Activated CD4-positive, alpha-beta T cell treated with anti-CD3 and anti-CD28 coated beads, Interleukin-2, amount 10 ng/mL, durations not matched to agents 7 days and 5 days (primary cell): ENCODE results near the gene RFX1. TPM values are rescaled to one million over a fixed set of nuclear protein-coding genes. Genes with fewer than 3 reads are reported as not detected.

Experiments used
- CTCF ChIA-PET: fragments of 350-600 bp; sonication (Branson Sonifier 250); formaldehyde crosslinking; loops from one replicate; lab custom pipeline; 2021; ENCODE audit warnings: antibody characterized with exemption; lab: Charles Lee
- POLR2A ChIA-PET: fragments of 350-600 bp; sonication (Branson Sonifier 250); formaldehyde crosslinking; loops from one replicate; lab custom pipeline; 2021; ENCODE audit warnings: antibody characterized with exemption; lab: Charles Lee
- DNase-seq: peaks from one replicate; pipeline ENCODE4 v3.0.0-alpha.2; 2020
- H3K27ac Mint-ChIP-seq: one replicate; pipeline ENCODE4 v1.8.0; 2021; ENCODE audit warnings: mild to moderate bottlenecking, moderate library complexity, mixed read lengths
- H3K27me3 Mint-ChIP-seq: one replicate; pipeline ENCODE4 v1.8.0; 2021; ENCODE audit warnings: mixed read lengths
- H3K36me3 Mint-ChIP-seq: one replicate; pipeline ENCODE4 v1.8.0; 2021; ENCODE audit warnings: low read depth, mixed read lengths
- H3K4me1 Mint-ChIP-seq: one replicate; pipeline ENCODE4 v1.8.0; 2021; ENCODE audit warnings: mixed read lengths
- H3K4me3 Mint-ChIP-seq: one replicate; pipeline ENCODE4 v1.8.0; 2021; ENCODE audit warnings: mild to moderate bottlenecking, moderate library complexity, mixed read lengths
- H3K9me3 Mint-ChIP-seq: one replicate; pipeline ENCODE4 v1.8.0; 2021; ENCODE audit warnings: mixed read lengths
- total RNA-seq, 2 experiments: library from RNA; stranded (reverse); gene quantifications; one replicate each; pipeline ENCODE4 v1.2.3, GENCODE V29; 2021

RFX1 gene
- total RNA-seq, 2 experiments from 2014 or later: 19.1 to 19.9 TPM

- peak within 1 kb of the TSS; percentile 96 for H3K27ac Mint-ChIP-seq
- peaks cover 16% of the 10 kb centered on the region for H3K36me3 Mint-ChIP-seq
- peaks cover 20% of the 10 kb centered on the region for H3K4me1 Mint-ChIP-seq
- no peaks in the 10 kb centered on the region for H3K9me3 Mint-ChIP-seq
- H3K4me3 Mint-ChIP-seq: peak within 1 kb of the TSS; percentile 98
- CTCF ChIA-PET: interaction anchor here (0.6 to 2.3 kb wide), 6 partner anchors 10 to 122 kb away, joined by 3 to 7 read pairs (median 4); partner anchors contain the start of gene IL27RA
- peak; percentile 100 for DNase-seq
- POLR2A ChIA-PET: no interaction called here
- H3K27me3 Mint-ChIP-seq: no peaks in the 10 kb centered on the region
Observed at GRCh38 chr19:13952154-13952930, 53.8 kb downstream of the RFX1 start, which contains the start of gene DCAF15. TSS of gene DCAF15 (plus strand) at chr19:13952509. CDS start at chr19:13952513, 4 bp downstream.

- H3K4me1 Mint-ChIP-seq: peaks cover 20% of the 10 kb centered on the region
- DNase-seq: no peak
- H3K9me3 Mint-ChIP-seq: no peaks in the 10 kb centered on the region
- H3K27ac Mint-ChIP-seq: peak overlapping the region; percentile 96
- no peaks in the 10 kb centered on the region for H3K27me3 Mint-ChIP-seq
- peaks cover 14% of the 10 kb centered on the region for H3K36me3 Mint-ChIP-seq
- ChIA-PET POLR2A (no interaction called here), CTCF (interaction anchor here (0.6 to 2.3 kb wide), 5 partner anchors 10 to 122 kb away, joined by 3 to 7 read pairs (median 4); partner anchors contain the start of gene IL27RA)
- peak overlapping the region; percentile 98 for H3K4me3 Mint-ChIP-seq
Observed at GRCh38 chr19:13951799-13952153, 54.3 kb downstream of the RFX1 start.

- no peak for DNase-seq
- Mint-ChIP-seq H3K4me3 (no peak overlapping the region), H3K27me3 (no peaks in the 10 kb centered on the region), H3K4me1 (peaks cover 20% of the 10 kb centered on the region), H3K27ac (no peak overlapping the region), H3K36me3 (peaks cover 8% of the 10 kb centered on the region), H3K9me3 (no peaks in the 10 kb centered on the region)
- ChIA-PET CTCF (no interaction called here), POLR2A (no interaction called here)
Observed at GRCh38 chr19:13951043-13951442, 55.1 kb downstream of the RFX1 start.

- DNase-seq: no peak
- no peaks in the 10 kb centered on the region for H3K4me1 Mint-ChIP-seq
- ChIA-PET CTCF (interaction anchor here (0.6 kb wide), 1 partner anchor 13 kb away, joined by 3 read pairs; no protein-coding TSS in a partner anchor), POLR2A (no interaction called here)
- no peaks in the 10 kb centered on the region for H3K36me3 Mint-ChIP-seq
- H3K27ac Mint-ChIP-seq: no peak overlapping the region
- no peaks in the 10 kb centered on the region for H3K9me3 Mint-ChIP-seq
- H3K4me3 Mint-ChIP-seq: no peak overlapping the region
- H3K27me3 Mint-ChIP-seq: no peaks in the 10 kb centered on the region
Observed at GRCh38 chr19:13946414-13946813, 59.7 kb downstream of the RFX1 start.

GRCh38 chr19:13942023-13942684 is 64.0 kb downstream of the RFX1 start:
- Mint-ChIP-seq H3K27ac (no peak overlapping the region), H3K36me3 (no peaks in the 10 kb centered on the region), H3K4me1 (no peaks in the 10 kb centered on the region), H3K4me3 (no peak overlapping the region), H3K27me3 (peaks cover 7% of the 10 kb centered on the region), H3K9me3 (no peaks in the 10 kb centered on the region)
- CTCF ChIA-PET: interaction anchor here (1.9 kb wide), 1 partner anchor 89 kb away, joined by 5 read pairs; the partner anchor contains the start of gene IL27RA
- POLR2A ChIA-PET: no interaction called here
- no peak for DNase-seq

- ChIA-PET CTCF (interaction anchor here (0.9 to 1.4 kb wide), 4 partner anchors 11 to 198 kb away, joined by 3 to 4 read pairs (median 3); partner anchors contain the start of gene ASF1B), POLR2A (no interaction called here)
- no peaks in the 10 kb centered on the region for H3K9me3 Mint-ChIP-seq
- no peak for DNase-seq
- no peak within 1 kb of the TSS for H3K4me3 Mint-ChIP-seq
- H3K27me3 Mint-ChIP-seq: peaks cover 7% of the 10 kb centered on the region
- no peaks in the 10 kb centered on the region for H3K36me3 Mint-ChIP-seq
- no peak within 1 kb of the TSS for H3K27ac Mint-ChIP-seq
- H3K4me1 Mint-ChIP-seq: no peaks in the 10 kb centered on the region
Observed at GRCh38 chr19:13938301-13939064, 67.6 kb downstream of the RFX1 start, which contains the start of gene PODNL1. TSS of gene PODNL1 (minus strand) at chr19:13938417. CDS start at chr19:13938181, 236 bp downstream.

- Mint-ChIP-seq H3K27ac (no peak overlapping the region), H3K4me3 (no peak overlapping the region), H3K4me1 (no peaks in the 10 kb centered on the region), H3K9me3 (no peaks in the 10 kb centered on the region), H3K36me3 (no peaks in the 10 kb centered on the region), H3K27me3 (peaks cover 7% of the 10 kb centered on the region)
- no peak for DNase-seq
- CTCF ChIA-PET: interaction anchor here (0.9 kb wide), 1 partner anchor 16 kb away, joined by 4 read pairs; no protein-coding TSS in a partner anchor
- POLR2A ChIA-PET: no interaction called here
Observed at GRCh38 chr19:13937479-13938300, 68.4 kb downstream of the RFX1 start.

- Mint-ChIP-seq H3K4me1 (no peaks in the 10 kb centered on the region), H3K36me3 (no peaks in the 10 kb centered on the region), H3K27me3 (peaks cover 7% of the 10 kb centered on the region), H3K27ac (no peak overlapping the region), H3K9me3 (no peaks in the 10 kb centered on the region), H3K4me3 (no peak overlapping the region)
- no peak for DNase-seq
- ChIA-PET CTCF (no interaction called here), POLR2A (no interaction called here)
Observed at GRCh38 chr19:13935765-13936510, 70.2 kb downstream of the RFX1 start.

GRCh38 chr19:13934785-13935109 is 71.4 kb downstream of the RFX1 start:
- CTCF ChIA-PET: no interaction called here
- H3K27me3 Mint-ChIP-seq: peaks cover 7% of the 10 kb centered on the region
- no peaks in the 10 kb centered on the region for H3K36me3 Mint-ChIP-seq
- H3K27ac Mint-ChIP-seq: no peak overlapping the region
- POLR2A ChIA-PET: no interaction called here
- no peaks in the 10 kb centered on the region for H3K4me1 Mint-ChIP-seq
- no peak overlapping the region for H3K4me3 Mint-ChIP-seq
- no peaks in the 10 kb centered on the region for H3K9me3 Mint-ChIP-seq
- DNase-seq: no peak

GRCh38 chr19:13932911-13933393 is 73.2 kb downstream of the RFX1 start:
- CTCF ChIA-PET: interaction anchor here (0.5 to 0.9 kb wide), 3 partner anchors 15 to 94 kb away, joined by 3 to 5 read pairs (median 3); no protein-coding TSS in a partner anchor
- POLR2A ChIA-PET: no interaction called here
- Mint-ChIP-seq H3K9me3 (no peaks in the 10 kb centered on the region), H3K27me3 (peaks cover 5% of the 10 kb centered on the region), H3K4me3 (no peak overlapping the region), H3K36me3 (peaks cover 4% of the 10 kb centered on the region), H3K27ac (no peak overlapping the region), H3K4me1 (no peaks in the 10 kb centered on the region)
- no peak for DNase-seq

- H3K27ac Mint-ChIP-seq: peak overlapping the region; percentile 76
- H3K4me3 Mint-ChIP-seq: no peak overlapping the region
- no peaks in the 10 kb centered on the region for H3K27me3 Mint-ChIP-seq
- peaks cover 6% of the 10 kb centered on the region for H3K36me3 Mint-ChIP-seq
- H3K4me1 Mint-ChIP-seq: no peaks in the 10 kb centered on the region
- H3K9me3 Mint-ChIP-seq: no peaks in the 10 kb centered on the region
- CTCF ChIA-PET: no interaction called here
- POLR2A ChIA-PET: no interaction called here
- no peak for DNase-seq
Observed at GRCh38 chr19:13932149-13932637, 73.9 kb downstream of the RFX1 start.
